Measurements from ENCODE around the gene NCBP3.

- TF ChIP-seq CTCF (IDR thresholded peaks at IDR 0.05) (no peak), POLR2A (IDR thresholded peaks at IDR 0.05) (no peak)
Measured at GRCh38 chr17:3886776-3887175, 40.7 kb upstream of the NCBP3 start.
